ENCODE data around the gene KRT9.

Gene KRT9

DNA sequence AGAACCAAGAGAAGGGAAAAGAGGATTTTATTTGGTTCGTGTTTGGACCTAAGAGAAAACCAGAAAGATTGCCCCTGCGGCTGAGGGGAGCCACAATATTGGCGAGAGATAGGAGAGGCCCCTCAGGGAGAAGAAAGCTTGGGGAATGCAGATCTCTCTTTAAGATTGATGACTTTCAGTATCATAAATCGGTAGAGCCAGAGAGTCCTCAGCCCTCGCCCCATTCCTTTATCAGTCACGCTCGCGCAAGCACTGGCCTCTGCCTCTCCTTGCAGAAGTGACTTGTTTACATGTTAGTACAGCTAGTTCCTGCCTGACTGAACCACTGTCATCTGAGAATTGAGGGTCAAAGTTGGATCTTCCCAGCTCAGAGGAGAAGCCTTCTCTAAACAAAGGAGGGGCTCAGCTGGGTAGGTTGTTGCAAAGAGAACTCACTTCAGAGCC, 22.2 kb downstream of the KRT9 start:
- H3K79me2 ChIP-seq: no peaks in the 10 kb centered on the region
- peaks cover 4% of the 10 kb centered on the region for H3K4me1 ChIP-seq
- H3K27me3 ChIP-seq (ENCODE audit: control insufficient read depth, insufficient read depth, low read length): no peaks in the 10 kb centered on the region
- no peak overlapping the region for H3K4me2 ChIP-seq (ENCODE audit: low read length)
- H3K4me3 ChIP-seq (ENCODE audit: low read depth, low read length): no peak overlapping the region
- no peak overlapping the region for H3K27ac ChIP-seq
- H3K9me3 ChIP-seq (ENCODE audit: control insufficient read depth, low read length): no peaks in the 10 kb centered on the region
- H3K9ac ChIP-seq: no peak overlapping the region
- H3K36me3 ChIP-seq (ENCODE audit: control insufficient read depth, insufficient read depth, low read length): no peaks in the 10 kb centered on the region
- TF ChIP-seq, protein P1, sequence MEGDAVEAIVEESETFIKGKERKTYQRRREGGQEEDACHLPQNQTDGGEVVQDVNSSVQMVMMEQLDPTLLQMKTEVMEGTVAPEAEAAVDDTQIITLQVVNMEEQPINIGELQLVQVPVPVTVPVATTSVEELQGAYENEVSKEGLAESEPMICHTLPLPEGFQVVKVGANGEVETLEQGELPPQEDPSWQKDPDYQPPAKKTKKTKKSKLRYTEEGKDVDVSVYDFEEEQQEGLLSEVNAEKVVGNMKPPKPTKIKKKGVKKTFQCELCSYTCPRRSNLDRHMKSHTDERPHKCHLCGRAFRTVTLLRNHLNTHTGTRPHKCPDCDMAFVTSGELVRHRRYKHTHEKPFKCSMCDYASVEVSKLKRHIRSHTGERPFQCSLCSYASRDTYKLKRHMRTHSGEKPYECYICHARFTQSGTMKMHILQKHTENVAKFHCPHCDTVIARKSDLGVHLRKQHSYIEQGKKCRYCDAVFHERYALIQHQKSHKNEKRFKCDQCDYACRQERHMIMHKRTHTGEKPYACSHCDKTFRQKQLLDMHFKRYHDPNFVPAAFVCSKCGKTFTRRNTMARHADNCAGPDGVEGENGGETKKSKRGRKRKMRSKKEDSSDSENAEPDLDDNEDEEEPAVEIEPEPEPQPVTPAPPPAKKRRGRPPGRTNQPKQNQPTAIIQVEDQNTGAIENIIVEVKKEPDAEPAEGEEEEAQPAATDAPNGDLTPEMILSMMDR (IDR thresholded peaks at IDR 0.05): no peak
- peak overlapping the region; percentile 75 for H2AFZ ChIP-seq

DNA sequence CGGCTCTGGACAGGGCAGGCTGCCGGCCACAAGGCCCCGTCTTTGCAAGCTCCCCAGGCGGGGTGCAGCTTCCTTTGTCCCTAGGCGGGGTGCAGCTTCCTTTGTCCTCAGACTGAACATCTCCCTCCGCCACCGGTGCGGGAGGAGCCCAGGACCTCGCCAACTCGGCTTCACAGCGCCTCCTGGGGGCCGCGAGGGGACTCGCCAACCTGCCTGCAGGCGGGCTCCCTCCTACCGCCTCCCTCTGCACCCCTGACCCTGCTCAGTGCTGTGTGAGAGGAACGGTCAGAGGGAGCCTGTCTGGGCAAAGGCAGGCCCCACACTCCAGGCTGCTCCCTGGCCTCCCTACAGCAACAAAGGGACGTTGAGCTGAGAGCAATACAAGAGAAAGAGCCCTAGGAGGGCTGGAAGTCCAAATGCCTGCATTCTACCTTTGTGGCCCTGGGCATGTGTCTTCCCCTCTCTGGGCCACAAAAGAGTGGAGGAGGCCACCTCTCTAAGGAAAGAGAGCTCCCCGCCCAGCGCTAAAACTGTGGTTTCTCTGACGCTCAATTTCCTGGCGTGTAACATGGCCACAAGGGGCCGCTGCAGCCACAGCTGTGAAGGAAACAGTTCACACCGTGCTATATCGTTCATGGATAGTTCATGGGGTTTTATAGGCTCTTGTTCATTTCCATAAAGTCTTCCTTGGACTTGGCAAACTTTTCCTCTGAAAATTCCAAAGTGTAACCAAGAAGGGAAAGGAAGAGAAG, 22.8 kb downstream of the KRT9 start:
- Histone ChIP-seq H3K27me3 (ENCODE audit: control insufficient read depth, insufficient read depth, low read length) (no peaks in the 10 kb centered on the region), H3K9me3 (ENCODE audit: control insufficient read depth, low read length) (no peaks in the 10 kb centered on the region), H3K4me3 (ENCODE audit: low read depth, low read length) (no peak overlapping the region), H3K9ac (no peak overlapping the region), H3K4me1 (peaks cover 4% of the 10 kb centered on the region), H3K4me2 (ENCODE audit: low read length) (peak overlapping the region; percentile 54), H3K36me3 (ENCODE audit: control insufficient read depth, insufficient read depth, low read length) (no peaks in the 10 kb centered on the region), H3K27ac (no peak overlapping the region), H2AFZ (peak overlapping the region; percentile 75), H3K79me2 (no peaks in the 10 kb centered on the region)
- TF ChIP-seq, protein P1 (IDR thresholded peaks at IDR 0.05): peak; percentile 91

GRCh38 chr17:41547921-41548843, 23.7 kb downstream of the KRT9 start:
- no peaks in the 10 kb centered on the region for H3K27me3 ChIP-seq (ENCODE audit: control insufficient read depth, insufficient read depth, low read length)
- H3K4me3 ChIP-seq (ENCODE audit: low read depth, low read length): no peak overlapping the region
- peak overlapping the region; percentile 75 for H2AFZ ChIP-seq
- H3K9ac ChIP-seq: no peak overlapping the region
- H3K27ac ChIP-seq: no peak overlapping the region
- TF ChIP-seq, protein P1 (IDR thresholded peaks at IDR 0.05): no peak
- peaks cover 4% of the 10 kb centered on the region for H3K4me1 ChIP-seq
- no peaks in the 10 kb centered on the region for H3K79me2 ChIP-seq
- H3K36me3 ChIP-seq (ENCODE audit: control insufficient read depth, insufficient read depth, low read length): no peaks in the 10 kb centered on the region
- no peaks in the 10 kb centered on the region for H3K9me3 ChIP-seq (ENCODE audit: control insufficient read depth, low read length)
- H3K4me2 ChIP-seq (ENCODE audit: low read length): peak overlapping the region; percentile 20

- H3K9ac ChIP-seq: no peak overlapping the region
- H3K4me2 ChIP-seq (ENCODE audit: low read length): no peak overlapping the region
- H3K79me2 ChIP-seq: no peaks in the 10 kb centered on the region
- H3K4me3 ChIP-seq (ENCODE audit: low read depth, low read length): no peak overlapping the region
- no peaks in the 10 kb centered on the region for H3K36me3 ChIP-seq (ENCODE audit: control insufficient read depth, insufficient read depth, low read length)
- H3K4me1 ChIP-seq: peaks cover 4% of the 10 kb centered on the region
- TF ChIP-seq, protein P1 (IDR thresholded peaks at IDR 0.05): no peak
- H2AFZ ChIP-seq: no peak overlapping the region
- H3K27ac ChIP-seq: no peak overlapping the region
- no peaks in the 10 kb centered on the region for H3K27me3 ChIP-seq (ENCODE audit: control insufficient read depth, insufficient read depth, low read length)
- no peaks in the 10 kb centered on the region for H3K9me3 ChIP-seq (ENCODE audit: control insufficient read depth, low read length)
Measured at GRCh38 chr17:41547378-41547841, 24.4 kb downstream of the KRT9 start.

Data from parathyroid adenoma (tissue), 2 donors.